Measurements from ENCODE around the gene FANCE. TPM values are rescaled to one million over a fixed set of nuclear protein-coding genes. Genes with fewer than 3 reads are reported as not detected.

FANCE gene
- total RNA-seq, 1 donor from 2014 or later: 33.4 TPM

DNA sequence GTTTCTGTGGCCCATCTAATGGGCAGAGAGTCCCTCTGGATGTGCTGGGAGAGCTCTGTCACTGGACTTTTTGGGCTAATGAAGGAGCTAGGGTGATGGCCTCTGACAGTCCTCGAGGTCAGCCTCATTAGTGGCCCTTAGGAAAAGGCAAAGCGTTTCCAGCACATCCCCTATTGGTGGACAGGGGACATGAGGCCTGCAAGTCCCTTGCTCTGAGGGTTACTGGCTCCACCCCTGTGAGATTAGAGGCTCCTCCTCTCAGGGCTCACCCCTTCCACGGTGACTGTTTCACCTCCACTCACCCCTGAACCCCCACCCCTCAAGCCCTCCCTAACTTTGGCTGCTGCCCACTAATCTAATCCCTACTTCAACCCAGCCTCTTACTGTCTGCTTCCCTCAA, 12.8 kb upstream of the FANCE start:
- no peaks in the 10 kb centered on the region for H3K9me3 Mint-ChIP-seq (ENCODE audit: unreplicated experiment)
- DNase-seq: no peak
- no peaks in the 10 kb centered on the region for H3K36me3 Mint-ChIP-seq (ENCODE audit: unreplicated experiment)
- H3K4me1 Mint-ChIP-seq (ENCODE audit: low read depth, unreplicated experiment): no peaks in the 10 kb centered on the region
- H3K27ac Mint-ChIP-seq (ENCODE audit: unreplicated experiment): no peak overlapping the region
- H3K4me3 Mint-ChIP-seq (ENCODE audit: unreplicated experiment): no peak overlapping the region
- TF ChIP-seq, protein P1, sequence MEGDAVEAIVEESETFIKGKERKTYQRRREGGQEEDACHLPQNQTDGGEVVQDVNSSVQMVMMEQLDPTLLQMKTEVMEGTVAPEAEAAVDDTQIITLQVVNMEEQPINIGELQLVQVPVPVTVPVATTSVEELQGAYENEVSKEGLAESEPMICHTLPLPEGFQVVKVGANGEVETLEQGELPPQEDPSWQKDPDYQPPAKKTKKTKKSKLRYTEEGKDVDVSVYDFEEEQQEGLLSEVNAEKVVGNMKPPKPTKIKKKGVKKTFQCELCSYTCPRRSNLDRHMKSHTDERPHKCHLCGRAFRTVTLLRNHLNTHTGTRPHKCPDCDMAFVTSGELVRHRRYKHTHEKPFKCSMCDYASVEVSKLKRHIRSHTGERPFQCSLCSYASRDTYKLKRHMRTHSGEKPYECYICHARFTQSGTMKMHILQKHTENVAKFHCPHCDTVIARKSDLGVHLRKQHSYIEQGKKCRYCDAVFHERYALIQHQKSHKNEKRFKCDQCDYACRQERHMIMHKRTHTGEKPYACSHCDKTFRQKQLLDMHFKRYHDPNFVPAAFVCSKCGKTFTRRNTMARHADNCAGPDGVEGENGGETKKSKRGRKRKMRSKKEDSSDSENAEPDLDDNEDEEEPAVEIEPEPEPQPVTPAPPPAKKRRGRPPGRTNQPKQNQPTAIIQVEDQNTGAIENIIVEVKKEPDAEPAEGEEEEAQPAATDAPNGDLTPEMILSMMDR (IDR thresholded peaks at IDR 0.05; ENCODE audit: partially characterized antibody, unreplicated experiment): no peak
- H3K27me3 Mint-ChIP-seq (ENCODE audit: unreplicated experiment): no peaks in the 10 kb centered on the region

DNA sequence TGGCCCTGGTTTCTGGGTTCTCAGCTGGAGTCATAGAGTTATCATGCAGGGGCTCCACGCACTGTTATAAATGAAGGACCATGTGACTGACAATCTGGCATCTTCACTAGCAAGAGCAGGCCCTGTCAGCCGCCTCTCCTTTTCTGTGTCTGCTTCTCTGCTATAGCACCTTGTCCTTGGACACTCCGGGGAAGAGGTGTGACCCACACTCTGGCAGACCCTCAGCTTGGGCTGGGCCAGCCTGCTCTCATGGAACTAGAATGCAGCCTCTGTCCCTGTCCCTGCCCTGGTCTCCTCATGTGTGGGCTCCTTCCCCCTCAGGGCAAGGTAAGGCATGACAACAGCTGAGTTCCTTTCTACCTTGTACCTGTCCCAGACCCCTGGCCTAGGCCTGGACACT, 10.9 kb upstream of the FANCE start:
- Mint-ChIP-seq H3K4me3 (ENCODE audit: unreplicated experiment) (no peak overlapping the region), H3K9me3 (ENCODE audit: unreplicated experiment) (no peaks in the 10 kb centered on the region), H3K27ac (ENCODE audit: unreplicated experiment) (no peak overlapping the region), H3K27me3 (ENCODE audit: unreplicated experiment) (no peaks in the 10 kb centered on the region), H3K36me3 (ENCODE audit: unreplicated experiment) (no peaks in the 10 kb centered on the region), H3K4me1 (ENCODE audit: low read depth, unreplicated experiment) (no peaks in the 10 kb centered on the region)
- TF ChIP-seq, protein P1 (IDR thresholded peaks at IDR 0.05; ENCODE audit: partially characterized antibody, unreplicated experiment): no peak
- DNase-seq: no peak

DNA sequence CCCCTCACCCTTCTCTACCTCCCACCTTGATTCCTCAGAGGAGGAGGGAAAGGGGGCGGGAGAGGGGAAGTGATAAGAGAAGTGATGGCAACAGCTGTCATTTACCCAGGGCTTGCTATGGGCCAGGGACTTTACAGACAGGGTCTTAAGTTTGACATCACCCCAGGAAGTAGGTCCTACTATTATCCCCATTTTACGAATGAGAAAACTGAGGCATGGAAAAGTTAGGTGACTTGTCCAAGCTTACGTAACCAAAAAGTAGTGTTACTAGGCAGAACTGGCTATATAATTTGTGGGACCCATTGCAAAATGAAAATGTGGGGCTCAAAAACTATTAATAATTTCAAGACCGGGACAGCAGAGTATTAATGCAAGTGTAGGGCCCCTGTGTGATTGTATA, 10.5 kb upstream of the FANCE start:
- Mint-ChIP-seq H3K36me3 (ENCODE audit: unreplicated experiment) (no peaks in the 10 kb centered on the region), H3K9me3 (ENCODE audit: unreplicated experiment) (no peaks in the 10 kb centered on the region), H3K27ac (ENCODE audit: unreplicated experiment) (no peak overlapping the region), H3K4me1 (ENCODE audit: low read depth, unreplicated experiment) (no peaks in the 10 kb centered on the region), H3K27me3 (ENCODE audit: unreplicated experiment) (no peaks in the 10 kb centered on the region), H3K4me3 (ENCODE audit: unreplicated experiment) (no peak overlapping the region)
- TF ChIP-seq, protein P1 (IDR thresholded peaks at IDR 0.05; ENCODE audit: partially characterized antibody, unreplicated experiment): no peak
- DNase-seq: no peak

DNA sequence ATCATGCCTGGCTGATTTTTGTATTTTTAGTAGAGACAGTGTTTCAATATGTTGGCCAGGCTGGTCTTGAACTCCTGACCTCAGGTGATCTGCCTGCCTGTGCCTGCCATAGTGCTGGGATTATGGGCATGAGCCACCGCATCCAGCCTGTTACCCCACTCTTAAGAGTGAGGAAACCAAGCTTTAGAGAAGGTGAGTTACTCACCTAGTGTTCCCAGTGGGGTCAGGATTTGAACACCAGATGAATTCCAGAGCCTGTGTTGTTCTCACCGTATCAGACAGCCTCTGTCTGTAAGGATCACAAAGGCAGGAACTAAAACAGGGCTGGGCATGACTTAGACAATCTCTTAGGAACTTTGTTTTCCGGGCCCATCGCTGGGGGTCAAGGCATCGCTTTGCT, 9.4 kb upstream of the FANCE start:
- DNase-seq: no peak
- Mint-ChIP-seq H3K36me3 (ENCODE audit: unreplicated experiment) (no peaks in the 10 kb centered on the region), H3K27ac (ENCODE audit: unreplicated experiment) (no peak overlapping the region), H3K4me1 (ENCODE audit: low read depth, unreplicated experiment) (peaks cover 4% of the 10 kb centered on the region), H3K9me3 (ENCODE audit: unreplicated experiment) (no peaks in the 10 kb centered on the region), H3K27me3 (ENCODE audit: unreplicated experiment) (no peaks in the 10 kb centered on the region), H3K4me3 (ENCODE audit: unreplicated experiment) (no peak overlapping the region)
- TF ChIP-seq, protein P1 (IDR thresholded peaks at IDR 0.05; ENCODE audit: partially characterized antibody, unreplicated experiment): no peak

DNA sequence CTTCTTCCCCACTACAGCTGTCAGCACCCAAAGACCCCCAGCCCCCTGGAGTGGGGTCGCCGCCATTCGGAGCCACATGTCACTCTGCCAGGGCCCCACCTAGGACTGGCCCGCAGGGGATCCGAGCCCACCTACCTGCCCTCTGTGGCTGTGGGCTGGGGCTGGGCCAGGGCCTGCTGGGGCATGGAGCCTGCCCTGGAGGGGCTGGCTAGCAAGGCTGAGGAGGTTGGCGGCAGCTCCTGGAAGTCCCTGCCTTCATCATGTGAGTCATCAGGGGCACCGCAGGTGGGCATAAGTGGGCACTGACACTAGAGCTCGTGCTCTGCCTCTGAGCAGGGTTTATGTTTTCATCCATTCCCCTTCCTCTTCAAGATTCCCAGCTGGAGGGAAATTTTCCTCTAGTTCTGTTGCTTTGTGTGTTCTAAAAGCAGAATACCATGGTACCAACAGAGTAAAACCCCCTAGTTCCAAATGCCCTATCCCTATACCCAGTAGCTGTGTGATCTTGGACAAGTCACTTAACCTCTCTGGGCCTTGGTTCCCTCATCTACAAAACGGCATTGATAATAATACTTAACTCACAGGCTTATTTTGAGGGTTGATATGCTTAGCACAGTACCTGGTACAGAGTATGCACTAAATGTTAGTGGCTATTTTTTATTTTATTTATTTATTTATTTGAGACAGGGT, 8.7 kb upstream of the FANCE start:
- Mint-ChIP-seq H3K4me3 (ENCODE audit: unreplicated experiment) (no peak overlapping the region), H3K36me3 (ENCODE audit: unreplicated experiment) (no peaks in the 10 kb centered on the region), H3K4me1 (ENCODE audit: low read depth, unreplicated experiment) (peaks cover 8% of the 10 kb centered on the region), H3K27me3 (ENCODE audit: unreplicated experiment) (no peaks in the 10 kb centered on the region), H3K27ac (ENCODE audit: unreplicated experiment) (no peak overlapping the region), H3K9me3 (ENCODE audit: unreplicated experiment) (peaks cover 6% of the 10 kb centered on the region)
- no peak for DNase-seq
- TF ChIP-seq, protein P1 (IDR thresholded peaks at IDR 0.05; ENCODE audit: partially characterized antibody, unreplicated experiment): no peak
